OCI-LY7 (cell line): ENCODE results near the gene UTP18.

Source experiments
- EZH2phosphoT487 ChIP-seq: fragments of 200-600 bp; sonication (generic); IDR thresholded peaks from 2 replicates; pipeline ENCODE4 v1.6.1; 2018; ENCODE audit warnings: low read depth, borderline replicate concordance, mild to moderate bottlenecking, mixed run types, antibody characterized with exemption, low read length, moderate library complexity, mixed read lengths
- TF ChIP-seq, protein P1 (sequence below): fragments of 200-600 bp; sonication (generic); conservative IDR thresholded peaks from 2 replicates; pipeline ENCODE4 v1.5.1; 2014; ENCODE audit warnings: mild to moderate bottlenecking, antibody characterized with exemption, low read length, moderate library complexity, mixed read lengths

DNA sequence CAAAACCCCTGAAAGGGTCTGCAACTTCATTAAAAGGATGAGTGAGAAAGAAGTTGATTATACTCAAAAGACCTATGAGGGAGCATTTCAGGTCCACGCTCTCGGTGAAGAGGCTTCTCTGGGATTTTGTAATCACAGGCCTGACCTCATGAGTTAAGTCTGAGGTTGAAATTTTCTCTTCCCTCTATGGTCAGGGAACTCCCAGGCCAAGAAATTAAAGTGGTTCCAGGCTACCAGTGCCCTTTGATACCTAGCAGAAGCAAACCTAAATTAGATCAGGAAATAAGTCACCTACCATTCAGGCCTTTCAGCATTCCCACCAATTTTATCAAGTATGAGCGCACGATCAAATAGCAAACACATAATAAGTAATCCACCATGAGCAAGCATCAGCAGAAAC lies 28.3 kb upstream of the UTP18 start:
- TF ChIP-seq, protein P1, sequence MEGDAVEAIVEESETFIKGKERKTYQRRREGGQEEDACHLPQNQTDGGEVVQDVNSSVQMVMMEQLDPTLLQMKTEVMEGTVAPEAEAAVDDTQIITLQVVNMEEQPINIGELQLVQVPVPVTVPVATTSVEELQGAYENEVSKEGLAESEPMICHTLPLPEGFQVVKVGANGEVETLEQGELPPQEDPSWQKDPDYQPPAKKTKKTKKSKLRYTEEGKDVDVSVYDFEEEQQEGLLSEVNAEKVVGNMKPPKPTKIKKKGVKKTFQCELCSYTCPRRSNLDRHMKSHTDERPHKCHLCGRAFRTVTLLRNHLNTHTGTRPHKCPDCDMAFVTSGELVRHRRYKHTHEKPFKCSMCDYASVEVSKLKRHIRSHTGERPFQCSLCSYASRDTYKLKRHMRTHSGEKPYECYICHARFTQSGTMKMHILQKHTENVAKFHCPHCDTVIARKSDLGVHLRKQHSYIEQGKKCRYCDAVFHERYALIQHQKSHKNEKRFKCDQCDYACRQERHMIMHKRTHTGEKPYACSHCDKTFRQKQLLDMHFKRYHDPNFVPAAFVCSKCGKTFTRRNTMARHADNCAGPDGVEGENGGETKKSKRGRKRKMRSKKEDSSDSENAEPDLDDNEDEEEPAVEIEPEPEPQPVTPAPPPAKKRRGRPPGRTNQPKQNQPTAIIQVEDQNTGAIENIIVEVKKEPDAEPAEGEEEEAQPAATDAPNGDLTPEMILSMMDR, result no peak
- TF ChIP-seq EZH2phosphoT487, result no peak
